HG02571 (cell line): ENCODE data around the gene TMEM61.

ENCODE experiments used
- ATAC-seq: cut with Tn5 transposase; IDR thresholded peaks from one replicate; pipeline ENCODE4 v1.9.1; 2021; ENCODE audit warnings: mild to moderate bottlenecking, moderate library complexity; ENCODE audit not compliant: unreplicated experiment

Gene TMEM61

GRCh38 chr1:55035904-55036303 is 55.5 kb downstream of the TMEM61 start:
- ATAC-seq: no peak

- no peak for ATAC-seq
These were observed 57.5 kb downstream of the TMEM61 start for GRCh38 chr1:55037733-55038551.

- ATAC-seq: no peak
These were observed 58.1 kb downstream of the TMEM61 start for GRCh38 chr1:55038552-55038838.

- no peak for ATAC-seq
These were observed 58.5 kb downstream of the TMEM61 start for GRCh38 chr1:55038974-55039341.

GRCh38 chr1:55039342-55040082 is 59.1 kb downstream of the TMEM61 start, which contains the start of gene PCSK9:
Gene PCSK9, plus strand, starts transcription at chr1:55039548. Its CDS starts 290 bp downstream, at chr1:55039838.
- ATAC-seq: no peak

- no peak for ATAC-seq
These were observed 59.9 kb downstream of the TMEM61 start for GRCh38 chr1:55040083-55040932.

- no peak for ATAC-seq
These were observed 60.6 kb downstream of the TMEM61 start for GRCh38 chr1:55040933-55041494.

GRCh38 chr1:55041613-55042012 is 61.2 kb downstream of the TMEM61 start:
- no peak for ATAC-seq
